Left kidney (tissue), 2 donors: ENCODE measurements around the gene MRPL49. TPM values are rescaled to one million over a fixed set of nuclear protein-coding genes. Genes with fewer than 3 reads are reported as not detected.
"Not testable (repeated sequence)": the region's sequence is repeated elsewhere in the genome, so short reads cannot be mapped to it uniquely, and the experiment has no call there.

ENCODE experiments used
- DNase-seq: peaks from one replicate; pipeline ENCODE4 v3.0.0-alpha.2; 2013
- polyA plus RNA-seq: library from polyadenylated mRNA; unstranded; fragments of 120-200 nt; gene quantifications from one replicate; pipeline ENCODE4 v1.2.1, GENCODE V29; 2013; ENCODE audit not compliant: insufficient read length

Gene MRPL49
- polyA plus RNA-seq, 1 donor = 52.6 TPM

DNA sequence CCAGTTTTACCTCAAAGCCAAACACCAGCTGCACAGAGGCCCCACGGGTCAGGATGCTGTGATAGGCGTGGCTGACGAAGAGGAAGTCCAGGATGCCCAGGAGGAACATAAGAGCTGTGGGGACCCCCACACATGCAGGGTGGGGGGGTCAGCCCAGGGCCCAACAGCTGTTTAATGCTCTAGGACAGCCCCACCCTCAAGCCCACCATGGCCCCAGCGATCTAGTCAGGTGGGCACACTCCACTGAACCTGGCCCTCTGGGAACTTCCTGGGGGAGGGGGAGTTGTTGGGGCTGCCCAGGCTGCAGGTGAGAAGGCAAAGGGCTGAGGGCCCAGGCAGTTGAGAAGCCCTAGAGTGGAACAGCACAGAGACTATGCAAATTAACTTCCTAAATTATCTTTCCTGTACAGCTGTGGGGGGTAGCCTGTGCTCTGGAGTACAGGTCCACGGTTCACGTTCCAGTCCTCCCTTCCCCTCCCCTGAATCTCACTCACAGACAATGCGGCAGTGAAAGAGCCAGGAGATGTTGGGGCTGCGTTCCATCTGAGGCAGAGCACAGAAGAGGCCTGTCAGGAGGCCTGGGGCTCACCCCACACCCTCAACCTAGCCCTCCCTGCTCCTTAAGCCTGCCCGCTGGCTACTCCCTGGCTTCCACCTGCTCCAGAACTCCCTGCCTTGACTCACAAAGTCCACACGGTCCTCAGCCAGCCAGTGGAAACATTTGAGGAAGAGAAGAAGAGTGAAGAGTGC, 10.3 kb downstream of the MRPL49 start:
- no peak for DNase-seq

DNA sequence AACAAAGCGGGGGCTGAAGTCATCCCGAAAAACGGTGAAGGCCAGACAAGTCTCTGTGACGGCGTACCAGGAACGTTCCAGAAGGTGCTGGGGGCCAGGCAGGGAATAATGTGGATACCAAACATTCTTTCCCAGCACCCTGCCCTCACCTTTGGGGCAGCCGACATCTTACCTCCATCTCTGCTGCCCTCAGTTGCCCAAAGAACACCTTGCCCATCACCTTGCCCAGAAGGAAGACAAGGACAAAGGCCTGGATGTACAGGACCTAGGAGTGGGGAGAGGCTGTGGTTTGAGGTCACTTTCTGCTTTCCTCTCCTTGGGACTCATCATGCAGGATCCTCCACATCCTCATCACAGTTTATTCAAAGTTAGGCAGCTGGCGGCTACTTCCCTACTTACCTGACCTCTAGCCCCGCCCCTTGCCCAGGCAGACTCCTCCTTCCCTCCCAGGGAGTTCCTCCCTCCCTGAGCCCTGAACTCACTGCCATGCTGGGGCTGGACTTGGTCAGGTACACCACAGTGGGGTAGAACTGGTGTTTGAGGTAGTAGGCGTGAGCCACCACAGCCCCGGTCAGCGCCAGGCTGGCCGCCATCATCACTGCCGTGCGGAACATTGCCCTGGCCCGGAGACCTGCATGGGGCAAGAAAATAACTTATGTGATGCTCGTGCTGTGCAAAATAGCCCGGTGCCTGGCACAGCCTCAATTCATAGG, 11.0 kb downstream of the MRPL49 start:
- DNase-seq = no peak

GRCh38 chr11:65133724-65134123, 11.6 kb downstream of the MRPL49 start:
- DNase-seq = no peak

DNA sequence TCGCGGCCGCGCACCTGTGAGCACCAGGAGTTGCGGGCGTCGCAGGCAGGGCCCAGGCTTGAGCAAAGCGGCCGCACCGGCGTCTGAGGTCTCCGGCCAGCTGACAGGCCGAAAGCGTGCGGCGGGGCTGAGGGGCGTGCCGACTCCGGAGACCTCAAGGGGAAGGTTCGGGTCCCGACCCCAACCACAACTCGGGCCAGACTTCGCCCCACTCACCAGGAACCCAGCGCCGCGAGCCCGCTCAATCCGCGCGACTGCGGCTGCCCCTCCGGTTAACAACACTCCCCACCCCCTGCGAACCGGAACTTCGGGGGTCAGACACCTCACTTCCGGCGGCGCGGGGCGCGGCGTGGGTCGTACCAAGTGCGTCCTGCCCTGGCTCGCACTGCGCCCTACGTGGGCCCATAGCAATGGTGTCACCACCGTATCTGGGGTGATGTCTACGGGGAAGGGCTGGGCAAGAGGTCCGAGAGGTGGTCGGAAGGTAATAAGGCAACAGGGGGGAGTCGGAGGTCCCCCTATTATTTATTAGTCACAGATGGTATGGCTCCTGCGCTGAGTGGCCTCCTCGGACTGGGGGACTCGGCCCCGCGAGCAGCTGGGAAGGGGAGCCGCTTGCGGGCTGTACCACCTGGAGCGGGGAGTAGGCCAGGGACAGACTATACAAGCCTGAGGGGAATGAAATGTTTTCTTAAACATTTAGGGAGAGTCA, 12.3 kb downstream of the MRPL49 start, which contains the start of gene SYVN1:
TSS of gene SYVN1 (minus strand) at position 280 of the 712 bp plus-strand sequence. CDS start 918 bp downstream, outside the sequence.
- peak; percentile 89 for DNase-seq

DNA sequence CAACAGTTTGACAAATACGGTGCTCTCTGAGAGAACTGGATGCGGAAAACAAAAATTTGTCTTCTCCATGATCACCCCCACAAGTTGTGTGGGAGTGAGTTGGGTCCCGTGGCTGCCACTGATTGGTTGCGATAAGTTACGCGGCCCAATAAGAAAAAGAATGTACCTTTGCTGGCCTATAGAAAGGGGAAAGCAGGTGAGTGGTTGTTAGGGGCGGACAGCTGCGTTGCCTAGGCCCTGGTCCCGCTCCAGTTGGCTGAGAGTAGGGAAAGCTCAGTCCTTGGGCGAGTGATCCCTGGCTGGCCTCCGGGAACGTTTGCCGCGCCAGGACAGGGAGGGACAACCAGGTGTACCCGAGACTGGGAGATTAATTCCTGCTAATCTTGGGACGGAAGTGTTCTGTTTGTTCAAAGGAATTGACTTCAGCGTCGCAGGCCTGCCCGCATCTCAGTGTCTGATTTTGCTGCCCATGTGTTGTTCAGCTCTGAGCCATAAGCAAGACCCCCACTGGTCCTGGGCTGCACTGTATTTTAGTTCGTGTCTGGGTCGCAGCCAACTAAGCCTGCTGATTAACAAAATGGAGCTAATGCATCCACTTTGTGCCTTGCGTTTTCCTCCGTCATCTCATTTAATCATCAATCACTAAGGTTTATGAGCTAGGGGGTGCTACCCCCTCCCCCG, 13.0 kb downstream of the MRPL49 start:
- DNase-seq = peak; percentile 95

- DNase-seq = no peak
These were observed 13.6 kb downstream of the MRPL49 start for GRCh38 chr11:65135633-65136145.

- DNase-seq = no peak
These were observed 14.5 kb downstream of the MRPL49 start for GRCh38 chr11:65136515-65137096.

- DNase-seq = no peak
These were observed 19.9 kb downstream of the MRPL49 start for GRCh38 chr11:65141896-65142494.

GRCh38 chr11:65147352-65148075, 25.4 kb downstream of the MRPL49 start:
- DNase-seq = no peak

DNA sequence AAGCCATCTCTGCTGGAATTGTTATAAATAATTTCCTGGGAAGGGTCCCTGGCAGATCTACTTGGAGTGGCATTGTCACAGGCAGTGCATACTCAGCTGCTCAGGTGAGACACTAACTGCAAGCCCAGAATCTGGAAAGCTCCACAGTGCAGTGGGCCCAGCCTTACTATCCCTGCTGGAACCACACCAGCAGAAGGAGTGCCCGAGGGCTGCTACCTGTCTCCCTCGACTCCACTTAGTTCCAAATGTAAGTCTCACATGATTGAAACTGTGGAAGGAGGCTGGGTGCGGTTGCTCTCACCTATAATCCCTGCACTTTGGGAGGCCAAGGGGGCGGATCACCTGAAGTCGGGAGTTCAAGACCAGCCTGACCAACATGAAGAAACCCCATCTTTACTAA, 26.5 kb downstream of the MRPL49 start:
- DNase-seq = no peak

DNA sequence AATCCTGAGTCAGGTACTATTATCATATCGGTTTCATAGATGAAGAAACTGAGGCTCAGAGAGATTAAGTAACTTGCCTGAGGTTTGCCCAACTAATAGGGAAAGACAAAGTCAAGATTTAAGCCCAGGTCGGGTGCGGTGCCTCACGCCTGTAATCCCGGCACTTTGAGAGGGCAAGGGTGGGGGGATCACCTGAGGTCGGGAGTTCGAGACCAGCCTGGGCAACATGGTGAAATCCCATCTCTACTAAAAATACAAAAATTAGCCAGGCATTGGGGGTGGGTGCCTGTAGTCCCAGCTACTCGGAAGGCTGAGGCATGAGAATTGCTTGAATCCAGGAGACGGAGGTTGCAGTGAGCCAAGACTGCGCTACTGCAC, 28.0 kb downstream of the MRPL49 start:
- not testable (repeated sequence) for DNase-seq

DNA sequence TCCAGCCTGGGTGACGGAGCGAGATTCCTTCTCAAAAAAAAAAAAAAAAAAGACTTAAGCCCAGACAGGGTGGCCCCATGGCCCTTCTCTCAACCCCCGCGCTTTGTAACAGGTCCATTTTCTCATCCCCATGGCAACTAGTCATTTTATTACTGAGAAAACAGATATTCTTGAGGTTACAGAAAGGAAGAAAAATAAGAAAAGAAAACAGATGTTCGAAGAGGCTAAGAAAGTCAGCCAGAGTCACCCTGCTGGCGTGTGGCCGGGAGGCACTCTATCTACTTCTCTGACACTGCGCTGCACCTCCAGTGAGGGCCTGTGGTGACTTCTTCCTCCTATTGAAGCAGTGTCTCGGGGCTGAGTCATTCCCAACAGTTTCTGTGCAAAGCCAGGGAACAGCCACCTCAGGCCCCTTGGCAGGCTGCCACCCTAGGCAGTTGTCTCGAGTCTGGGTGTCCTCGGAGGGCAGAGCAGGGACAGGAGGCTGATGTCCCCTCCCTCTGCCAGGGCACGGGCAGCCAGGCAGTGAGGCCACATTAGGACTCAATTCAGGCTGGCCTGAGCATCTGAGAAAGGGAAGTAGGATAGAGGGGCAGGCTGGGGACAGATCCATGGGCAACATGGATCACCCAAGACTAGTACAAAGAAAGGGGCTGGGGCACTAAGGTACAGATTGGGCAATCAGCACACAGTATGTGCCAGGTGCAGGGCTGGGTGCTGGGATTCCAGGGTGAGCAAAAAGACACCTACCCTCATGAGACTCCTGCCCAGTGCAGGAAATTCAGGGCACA, 28.6 kb downstream of the MRPL49 start:
- no peak for DNase-seq

GRCh38 chr11:65151331-65151899, 29.3 kb downstream of the MRPL49 start:
- DNase-seq = no peak

GRCh38 chr11:65152122-65152521, 30.0 kb downstream of the MRPL49 start:
- DNase-seq = no peak

GRCh38 chr11:65156256-65156655, 34.1 kb downstream of the MRPL49 start:
- no peak for DNase-seq

DNA sequence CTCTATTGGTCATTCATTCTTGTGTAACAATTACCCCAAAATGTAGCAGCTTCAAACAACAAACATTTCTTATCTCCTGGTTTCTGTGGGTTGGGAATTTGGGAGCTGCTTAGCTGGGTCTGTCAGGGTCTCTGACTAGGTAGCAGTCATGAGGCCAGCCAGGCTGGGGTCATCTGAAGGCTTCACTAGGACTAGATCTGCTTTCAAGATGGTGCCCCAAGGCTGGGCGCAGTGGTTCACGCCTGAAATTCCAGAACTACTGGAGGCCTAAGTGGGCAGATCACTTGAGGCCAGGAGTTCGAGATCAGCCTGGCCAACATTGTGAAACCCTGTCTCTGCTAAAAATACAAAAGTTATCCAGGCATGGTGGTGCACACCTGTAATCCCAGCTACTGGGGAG, 34.8 kb downstream of the MRPL49 start:
- DNase-seq = no peak

DNA sequence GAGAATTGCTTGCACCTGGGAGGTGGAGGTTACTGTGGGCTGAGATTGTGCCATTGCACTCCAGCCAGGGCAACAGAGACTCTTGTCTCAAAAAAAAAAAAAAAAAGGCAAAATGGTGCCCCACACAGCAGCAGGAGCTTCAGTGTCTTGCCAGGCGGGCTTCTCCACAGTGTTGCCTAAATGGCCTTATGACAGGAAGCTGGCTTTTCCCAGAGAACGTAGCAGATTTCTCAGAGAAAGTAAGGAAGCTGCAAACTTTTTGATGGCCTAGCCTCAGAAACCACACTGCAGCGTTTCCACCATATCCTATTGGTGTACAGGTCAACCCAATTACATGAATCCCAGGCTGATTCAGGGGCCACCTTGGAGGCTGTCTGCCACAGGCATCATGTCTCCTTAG, 35.2 kb downstream of the MRPL49 start:
- DNase-seq = no peak

GRCh38 chr11:65159012-65159411, 36.9 kb downstream of the MRPL49 start:
- DNase-seq = no peak

- DNase-seq = no peak
These were observed 38.5 kb downstream of the MRPL49 start for GRCh38 chr11:65160643-65161042.
